GM19468 (cell line): ENCODE data around the gene NR2F1-AS1.
"Not testable (repeated sequence)": the region's sequence is repeated elsewhere in the genome, so short reads cannot be mapped to it uniquely, and the experiment has no call there.

Experiments
- ATAC-seq: cut with Tn5 transposase; IDR thresholded peaks from one replicate; pipeline ENCODE4 v1.9.1; 2021; ENCODE audit warnings: mild to moderate bottlenecking, moderate library complexity, moderate number of reproducible peaks; ENCODE audit not compliant: unreplicated experiment; ENCODE audit errors: extremely low read depth

NR2F1-AS1 gene

DNA sequence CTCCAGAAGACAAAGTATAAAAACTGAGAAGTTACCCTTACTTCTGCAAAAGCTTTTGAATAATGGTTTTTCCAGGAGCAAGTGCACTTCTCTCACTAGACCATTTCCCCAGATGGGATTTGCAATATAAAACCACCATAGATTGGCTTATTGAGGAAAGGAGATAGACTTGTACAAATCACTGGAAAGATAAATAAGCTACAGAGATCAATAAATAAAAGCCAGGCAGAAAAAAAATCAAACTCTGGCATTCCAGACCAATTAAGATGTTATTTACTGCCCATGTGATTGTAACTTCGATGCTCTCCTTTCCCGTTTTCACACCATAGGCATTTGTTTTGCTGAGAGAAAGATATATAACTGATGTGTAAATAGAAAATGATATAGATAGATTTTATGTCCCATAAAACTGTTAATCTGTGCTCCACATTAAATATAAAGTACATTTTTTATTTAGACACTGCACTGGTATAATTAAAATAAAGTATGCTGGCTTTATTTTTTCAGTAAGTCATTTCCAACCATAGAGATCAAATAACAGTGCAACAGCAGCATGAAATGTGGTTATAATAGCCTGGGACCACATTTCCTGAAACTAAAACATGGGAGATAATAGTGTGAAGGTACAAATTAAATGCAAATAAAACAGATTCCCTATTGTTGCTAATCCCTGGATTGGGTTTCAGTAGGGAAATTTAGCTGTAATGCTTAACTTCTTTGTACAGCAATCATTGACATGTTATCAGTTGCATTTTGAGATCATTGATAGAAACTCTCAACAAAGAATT lies 177.7 kb downstream of the NR2F1-AS1 start:
- no peak for ATAC-seq

DNA sequence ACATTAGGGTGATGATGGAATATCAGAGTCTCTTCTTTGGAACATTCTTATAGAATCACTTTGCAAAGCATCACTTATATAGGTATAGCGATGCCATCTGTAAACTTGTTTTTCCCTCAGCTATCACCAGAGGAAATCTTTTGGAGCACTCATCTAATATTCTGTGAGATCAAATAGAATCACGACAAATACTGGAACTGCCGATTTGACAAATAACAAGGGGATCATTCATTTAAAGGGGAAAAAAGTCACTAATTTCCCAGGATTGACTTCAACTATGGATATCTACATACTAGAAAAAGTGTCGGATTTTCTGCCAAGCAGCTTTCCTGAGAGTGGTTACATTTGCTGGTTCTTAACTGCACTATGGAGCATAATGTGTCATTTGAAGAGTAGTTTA lies 178.6 kb downstream of the NR2F1-AS1 start:
- no peak for ATAC-seq

GRCh38 chr5:93401634-93402213 lies 179.3 kb downstream of the NR2F1-AS1 start:
- ATAC-seq: no peak

DNA sequence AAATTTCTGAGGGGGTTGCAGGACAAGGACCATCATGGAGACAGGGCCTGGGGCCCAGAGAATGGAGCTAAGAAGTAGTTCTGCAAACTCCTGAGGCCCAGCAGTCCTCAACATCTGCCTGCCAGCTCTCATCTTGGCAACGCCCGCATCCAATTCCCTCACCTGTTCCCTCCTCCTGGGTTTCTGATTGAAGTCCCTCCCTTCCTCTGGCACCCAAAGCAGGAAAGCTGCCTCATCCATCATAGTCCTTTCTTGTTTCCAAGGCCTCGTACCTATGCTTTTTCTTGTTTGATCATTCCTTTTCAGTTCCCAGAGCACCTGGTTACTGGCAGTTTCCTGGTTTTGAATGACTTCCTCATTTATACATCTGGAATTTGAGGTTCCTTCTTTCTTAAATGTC lies 181.3 kb downstream of the NR2F1-AS1 start:
- ATAC-seq: no peak

DNA sequence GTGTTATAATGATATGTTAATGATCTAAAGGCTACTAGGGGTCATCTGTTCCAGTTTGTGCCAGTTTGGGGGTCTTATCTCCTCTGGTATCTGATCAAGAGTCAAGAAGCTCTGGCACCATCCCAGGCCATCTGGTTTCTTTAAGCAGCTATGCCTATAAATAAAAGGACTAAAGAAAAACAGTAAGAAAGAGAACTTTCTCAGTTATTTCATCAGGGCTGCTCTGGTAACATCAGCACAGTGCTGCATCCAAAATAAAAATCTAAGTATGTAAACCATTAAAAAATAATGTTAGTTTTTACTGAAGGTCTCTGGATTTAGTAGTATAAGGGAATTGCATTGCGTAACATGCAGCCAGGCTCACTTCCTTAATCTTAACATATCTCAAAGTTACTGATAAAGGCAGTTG lies 185.0 kb downstream of the NR2F1-AS1 start:
- no peak for ATAC-seq

- ATAC-seq: no peak
Measured at GRCh38 chr5:93395010-93395409, 186.0 kb downstream of the NR2F1-AS1 start.

- ATAC-seq: no peak
Measured at GRCh38 chr5:93394301-93394700, 186.7 kb downstream of the NR2F1-AS1 start.

DNA sequence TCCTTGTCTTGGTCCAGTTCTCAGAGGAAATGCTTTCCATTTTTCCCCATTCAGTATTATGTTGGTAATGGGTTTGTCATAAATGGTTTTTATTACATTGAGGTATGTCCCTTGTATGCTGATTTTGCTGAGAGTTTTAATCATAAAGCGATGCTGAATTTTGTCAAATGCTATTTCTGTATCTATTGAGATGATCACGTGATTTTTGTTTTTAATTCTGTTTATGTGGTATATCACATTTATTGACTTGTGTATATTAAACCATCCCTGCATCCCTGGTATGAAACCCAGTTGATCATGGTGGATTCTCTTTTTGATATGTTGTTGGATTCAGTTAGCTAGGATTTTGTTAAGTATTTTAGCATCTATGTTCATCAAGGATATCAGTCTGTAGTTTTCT lies 189.8 kb downstream of the NR2F1-AS1 start:
- not testable (repeated sequence) for ATAC-seq

DNA sequence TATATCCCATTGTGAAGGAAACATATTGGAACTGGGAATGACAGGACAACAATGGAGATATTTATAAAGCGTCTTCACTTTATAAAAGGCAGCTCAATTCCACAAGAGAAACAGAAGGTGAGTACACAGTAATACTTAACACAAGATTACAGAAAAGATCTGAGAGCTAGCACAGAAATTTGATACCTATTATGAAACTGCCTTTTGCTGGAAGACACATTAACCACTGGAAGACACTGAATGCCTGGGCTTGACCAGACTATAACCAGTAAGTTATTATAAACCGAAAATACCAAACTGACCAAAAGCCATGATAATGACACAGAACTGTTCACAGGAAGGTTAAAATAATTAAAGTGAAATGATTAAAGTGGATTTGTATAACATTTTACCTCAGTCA lies 195.4 kb downstream of the NR2F1-AS1 start:
- ATAC-seq: no peak

GRCh38 chr5:93384995-93385394 lies 196.0 kb downstream of the NR2F1-AS1 start:
- no peak for ATAC-seq

DNA sequence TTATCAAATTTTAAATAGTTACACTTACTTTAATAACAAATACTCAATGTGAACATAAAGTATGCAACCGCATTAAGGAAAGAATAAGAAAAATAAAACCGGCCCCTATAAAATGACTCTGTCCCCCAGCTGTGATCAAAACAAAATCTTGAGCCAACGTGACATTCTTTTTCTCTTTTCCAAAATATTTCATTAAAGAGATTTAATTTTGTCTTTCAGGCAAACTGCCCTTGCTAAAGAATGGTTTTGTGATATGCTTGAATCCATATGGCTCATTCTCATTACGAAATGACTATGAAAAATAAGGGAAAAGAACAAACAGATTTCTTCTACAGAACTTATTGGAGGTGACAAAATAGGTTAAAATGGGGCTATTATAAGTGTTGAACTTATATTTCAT lies 197.0 kb downstream of the NR2F1-AS1 start:
- ATAC-seq: no peak

DNA sequence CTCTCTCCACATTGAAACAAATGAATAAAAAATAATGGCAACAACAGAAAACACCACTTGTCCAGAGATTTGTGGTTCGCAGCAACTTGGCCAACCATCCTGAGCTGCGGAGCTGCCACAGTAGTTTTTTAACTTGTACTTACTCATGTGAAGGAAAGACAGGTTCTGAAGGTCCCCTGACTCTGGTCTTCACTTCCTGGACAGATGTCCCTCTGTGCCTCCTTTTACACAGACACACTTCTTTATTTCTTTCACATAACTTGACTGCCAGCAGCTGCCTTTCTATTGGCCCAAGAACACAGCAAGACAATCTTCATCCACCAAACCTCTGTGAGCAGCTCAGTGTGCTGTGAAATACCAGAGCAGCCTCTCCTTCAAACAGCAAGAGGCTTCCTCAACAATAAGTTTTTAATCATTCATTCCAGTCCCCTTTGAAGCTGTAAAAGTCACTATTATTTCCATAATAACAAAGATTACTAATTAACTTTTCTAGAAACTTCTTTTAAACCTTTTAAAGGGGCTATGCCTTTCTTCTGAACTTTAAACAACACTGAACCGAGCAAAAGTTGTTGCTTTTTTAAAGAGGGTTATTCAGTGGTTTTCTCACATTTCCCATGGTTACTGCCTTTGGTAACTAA lies 198.7 kb downstream of the NR2F1-AS1 start:
- ATAC-seq: no peak

- no peak for ATAC-seq
Measured at GRCh38 chr5:93381057-93381456, 200.0 kb downstream of the NR2F1-AS1 start.

DNA sequence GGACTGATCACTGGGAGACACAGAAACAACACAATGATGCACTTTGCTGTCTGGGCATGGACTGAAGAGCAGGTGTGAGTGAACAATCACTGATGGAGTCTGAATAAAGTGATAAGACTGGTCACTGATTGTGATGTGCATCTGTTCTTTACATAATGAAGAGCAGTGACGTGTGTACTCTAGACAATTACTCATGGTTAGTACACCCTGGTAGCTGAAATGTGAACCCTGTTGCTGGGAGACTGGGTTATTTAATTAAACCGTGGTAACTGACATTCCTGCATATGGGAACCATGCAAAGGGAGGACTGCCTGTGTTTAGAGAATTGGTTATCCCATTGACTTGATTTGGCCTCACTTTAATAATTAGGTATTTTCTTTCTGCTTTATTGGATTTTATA lies 202.9 kb downstream of the NR2F1-AS1 start:
- ATAC-seq: no peak

DNA sequence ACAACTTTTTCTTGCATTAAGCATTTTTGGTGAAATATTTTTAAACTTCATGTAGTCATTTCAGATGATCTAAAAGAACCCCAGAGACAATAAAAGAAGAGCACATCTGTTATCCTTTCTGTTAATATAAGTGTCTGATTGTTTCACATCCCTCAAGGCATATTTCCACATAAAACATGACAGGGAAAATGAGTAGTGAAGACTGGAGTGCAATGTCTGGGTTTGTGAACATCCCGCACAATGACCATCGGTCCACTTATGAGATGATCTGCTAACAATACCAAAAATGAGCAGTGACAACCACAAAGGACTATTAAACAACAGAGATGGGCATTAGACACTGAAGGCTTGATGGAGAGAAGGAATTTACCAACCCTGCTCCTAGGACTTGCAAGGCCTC lies 209.1 kb downstream of the NR2F1-AS1 start:
- ATAC-seq: no peak

DNA sequence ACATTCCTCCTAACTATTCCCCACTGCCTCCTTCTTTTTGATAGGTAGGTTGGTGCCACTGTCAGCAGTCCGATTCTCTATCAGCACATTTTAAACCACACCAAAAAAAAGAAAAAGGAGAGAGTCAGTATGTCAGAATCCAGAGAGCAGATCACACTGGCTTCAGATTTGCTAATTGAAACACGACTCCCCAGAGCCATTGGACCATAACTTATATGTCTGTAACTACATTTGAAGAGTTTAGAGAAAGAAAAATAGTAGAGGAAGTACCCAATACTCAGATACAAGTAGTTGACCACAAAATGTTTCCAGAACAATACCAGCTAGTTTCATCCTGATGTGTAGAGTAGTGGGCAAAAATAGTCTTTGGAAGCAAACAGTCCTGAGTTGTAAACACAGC lies 216.6 kb downstream of the NR2F1-AS1 start:
- ATAC-seq: no peak

DNA sequence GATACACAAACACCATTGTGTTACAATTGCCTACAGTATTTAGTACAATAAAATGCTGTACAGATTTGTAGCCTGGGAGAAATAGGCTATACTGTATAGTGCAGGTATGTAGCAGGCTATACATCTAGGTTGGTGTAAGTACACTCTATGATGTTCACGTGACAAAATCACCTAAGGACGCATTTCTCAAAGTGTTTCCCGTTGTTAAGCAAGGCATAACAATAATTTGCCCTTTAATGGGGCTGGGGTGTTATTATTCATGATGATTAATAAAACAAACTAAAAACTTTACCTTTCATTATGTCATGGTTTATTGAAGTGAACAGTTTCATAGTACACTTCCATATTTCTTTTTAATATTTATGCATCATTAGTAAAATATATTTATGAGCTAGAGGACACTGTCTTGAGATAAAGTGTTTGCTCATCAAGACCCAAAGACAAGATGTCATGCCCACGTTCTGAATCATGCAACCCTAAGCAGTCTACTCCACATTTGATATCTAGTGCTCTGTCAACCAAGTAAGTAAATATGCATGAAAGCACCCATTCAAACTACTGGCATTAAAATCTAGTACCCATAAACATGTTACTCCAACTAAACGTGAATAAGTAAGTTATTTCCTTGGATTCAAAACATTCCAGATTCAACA lies 220.5 kb downstream of the NR2F1-AS1 start:
- no peak for ATAC-seq

DNA sequence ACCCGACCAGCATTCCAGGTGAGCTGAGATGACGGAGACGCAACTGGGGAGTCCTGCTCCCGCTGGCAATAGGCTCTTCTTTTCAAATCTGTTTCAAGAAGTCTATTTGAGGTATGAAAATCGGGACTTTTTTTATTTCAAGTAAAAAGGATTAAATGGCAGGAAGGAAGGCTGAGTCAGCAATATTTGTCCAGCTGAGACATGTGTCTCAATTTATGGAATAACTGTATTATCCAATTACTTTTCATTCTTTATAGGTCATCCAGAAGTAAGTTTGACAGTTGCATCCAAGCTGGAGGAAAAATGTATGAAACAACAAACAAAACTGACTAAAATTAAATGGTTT lies 221.1 kb downstream of the NR2F1-AS1 start:
- no peak for ATAC-seq
